HepG2 (cell line): ENCODE results near the gene SAMD14. TPM values are rescaled to one million over a fixed set of nuclear protein-coding genes. Genes with fewer than 3 reads are reported as not detected.

Experiments
- HNRNPL ChIP-seq: fragments of 200-400 bp; formaldehyde crosslinking; IDR thresholded peaks from 2 replicates; pipeline ENCODE4 v1.6.1; 2017; ENCODE audit warnings: mild to moderate bottlenecking, low read depth, low read length
- ZBTB33 ChIP-seq: sonication (generic); formaldehyde crosslinking; IDR thresholded peaks from 2 replicates; pipeline ENCODE4 v1.4.0; 2020; ENCODE audit warnings: missing genetic modification reagents
- ZNF142 ChIP-seq: sonication (generic); formaldehyde crosslinking; IDR thresholded peaks from 2 replicates; pipeline ENCODE4 v1.4.0; 2020; ENCODE audit warnings: missing genetic modification reagents
- ZNF383 ChIP-seq: sonication (generic); formaldehyde crosslinking; IDR thresholded peaks from 2 replicates; pipeline ENCODE4 v1.4.0; 2020; ENCODE audit warnings: missing genetic modification reagents, mild to moderate bottlenecking, borderline replicate concordance
- polyA plus RNA-seq, 8 experiments: library from polyadenylated mRNA; depleted of rRNA in 3 of 8; stranded (reverse) in 7 of 8; unstranded in 1 of 8; fragments of >200 nt; fragmentation: Illumina TruSeq in 4 of 8; extraction: Trizol in 4 of 8; gene quantifications; 2 replicates each; pipeline versions ENCODE4 v1.2.1 to v1.2.3, GENCODE V29; 2011 to 2016; ENCODE audit warnings: low read depth in 4 of 8, missing spikeins in 1 of 8, mixed read lengths in 1 of 8; ENCODE audit not compliant: insufficient read depth in 1 of 8
- total RNA-seq, 5 experiments: library from RNA; depleted of rRNA; stranded (reverse); fragments of >200 nt; fragmentation: Illumina TruSeq; extraction: Trizol; gene quantifications; 2 replicates each; pipeline ENCODE4 v1.2.3, GENCODE V29; 2016; ENCODE audit warnings: low read depth in 1 of 5

Gene SAMD14
- total and polyA plus RNA-seq, 2 of the 13 experiments (the other 11 are each of a cell fraction or from before 2014, with no cell fraction given) = 0.07 to 0.22 TPM

GRCh38 chr17:50112694-50113093, 17.3 kb downstream of the SAMD14 start (continued):
- TF ChIP-seq ZNF142 (CRISPR knock-in tag) = 0 out of 2 replicates have a peak, but pooled peaks have one; percentile 26
- TF ChIP-seq ZBTB33 = 0 out of 2 replicates have a peak, but pooled peaks have one; percentile 17
- TF ChIP-seq ZNF383 = no peak
- peak; percentile 81 for TF ChIP-seq HNRNPL
